Body of pancreas (tissue), 4 donors: Measurements from ENCODE around the gene SEMA5B. TPM values are rescaled to one million over a fixed set of nuclear protein-coding genes. Genes with fewer than 3 reads are reported as not detected.
A peak's percentile ranks its signal among the peaks of the same experiment; 100 is the strongest.

Source experiments
- ATAC-seq: fragments of 150-250 bp; one replicate; pipeline ENCODE4 v1.9.1; 2016
- DNase-seq, 4 donors: peaks; one replicate each; pipeline ENCODE4 v3.0.0-alpha.2; 2019
- H3K27ac ChIP-seq, 4 donors: fragments of 200-600 bp; sonication (generic); 1 replicate in 3 of 4; 2 replicates in 1 of 4; pipeline versions ENCODE4 v1.5.1 to v1.6.1; 2016 to 2019; ENCODE audit warnings: mild to moderate bottlenecking in 1 of 4, mixed read lengths in 1 of 4, moderate library complexity in 1 of 4
- H3K27me3 ChIP-seq, 2 donors: fragments of 200-600 bp; sonication (generic); one replicate each; pipeline ENCODE4 v1.6.0; 2016; ENCODE audit warnings: mild to moderate bottlenecking in 1 of 2
- H3K36me3 ChIP-seq, 2 donors: fragments of 200-600 bp; sonication (generic); replicated peaks in 1 of 2; 2 replicates each; pipeline ENCODE4 v1.5.1; 2016; ENCODE audit warnings: low read depth in 2 of 2; ENCODE audit not compliant: insufficient read depth in 1 of 2
- H3K4me1 ChIP-seq: fragments of 200-600 bp; sonication (generic); one replicate; pipeline ENCODE4 v1.6.0; 2016
- H3K4me3 ChIP-seq, 2 donors: fragments of 200-600 bp; sonication (generic); 1 replicate in 1 of 2; 2 replicates in 1 of 2; pipeline ENCODE4 v1.5.1; 2016 to 2019
- H3K9me3 ChIP-seq, 3 donors: fragments of 200-600 bp; sonication (generic); 1 replicate in 2 of 3; 2 replicates in 1 of 3; pipeline ENCODE4 v1.5.1; 2016
- POLR2A ChIP-seq, 3 donors: fragments of 450-650 bp; IDR thresholded peaks; one replicate each; pipeline ENCODE4 v1.6.1; 2016; ENCODE audit warnings: antibody characterized with exemption in 3 of 3, mild to moderate bottlenecking in 2 of 3
- WGBS, 2 donors: methylation state at CpG; one replicate each; pipeline ENCODE4 v1.1.5; 2017; 5-methylcytosine and 5-hydroxymethylcytosine counted together
- intact Hi-C: fragments of 100-400 bp; cut with DNase I; formaldehyde crosslinking; loops from one replicate; pipeline ENCODE4 v1.15.1; 2023
- total RNA-seq, 2 donors: library from RNA; depleted of rRNA; stranded (reverse); fragments of >200 nt; gene quantifications; one replicate each; pipeline ENCODE4 v1.1.0, GENCODE V29; 2016
- TF ChIP-seq, protein P1 (sequence below), 7 experiments: fragments of 450-650 bp in 4 of 7; fragments of 200-600 bp in 3 of 7; sonication (generic) in 3 of 7; IDR thresholded peaks; one replicate each; pipeline ENCODE4 v1.5.1; 2016 to 2019; ENCODE audit warnings: antibody characterized with exemption in 7 of 7

Gene SEMA5B
- total RNA-seq, 2 donors from 2014 or later: 1.0 to 15.2 TPM

DNA sequence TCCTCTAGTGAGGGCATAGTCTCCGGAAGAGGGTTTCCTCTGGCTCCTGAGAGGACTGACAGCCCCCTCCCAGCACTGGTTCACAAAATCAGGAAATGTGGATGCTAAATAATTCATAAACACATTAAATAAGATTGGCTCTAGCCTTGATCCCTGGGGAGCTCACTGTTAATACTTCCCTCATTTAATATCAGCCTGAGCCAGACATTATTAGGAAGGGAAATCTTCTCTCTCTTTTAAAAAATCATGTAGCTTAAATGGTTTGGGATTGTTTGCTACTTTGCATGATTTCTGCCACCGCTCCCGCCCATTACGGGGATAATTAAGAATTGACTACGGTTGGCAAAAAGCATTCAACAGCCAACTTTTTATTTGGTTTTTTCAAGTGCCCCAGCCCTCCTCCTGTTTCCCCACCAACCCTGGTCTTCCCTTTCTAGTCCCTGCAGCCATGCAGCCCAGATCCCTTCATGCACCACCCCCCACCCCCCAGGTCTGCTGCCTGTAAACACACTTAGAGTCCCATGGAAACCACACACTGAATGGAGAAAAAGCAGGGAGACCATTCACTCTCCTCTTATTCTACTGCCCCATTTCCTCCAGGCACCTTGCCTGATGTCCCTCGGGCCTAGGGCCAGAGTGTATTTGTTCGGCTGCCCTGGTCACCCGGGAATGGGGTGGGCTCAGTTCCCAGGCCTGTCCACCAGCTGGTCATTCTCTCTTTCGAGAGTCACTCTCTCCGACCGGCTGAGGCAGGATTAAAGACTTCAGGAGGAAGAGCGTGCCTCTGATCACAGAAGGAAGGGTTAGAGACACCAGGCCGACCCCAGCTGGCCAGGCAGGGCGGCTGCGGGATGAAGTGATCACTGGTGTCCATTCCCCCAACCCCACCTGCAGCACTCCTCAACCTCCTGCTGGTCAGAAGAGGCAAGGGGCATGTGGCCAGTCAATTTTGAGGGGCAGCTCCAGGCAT is 45.1 kb downstream of the SEMA5B start:
- Histone ChIP-seq H3K4me3 (no peak overlapping the region), H3K27ac (no peak overlapping the region), H3K36me3 (no peaks in the 10 kb centered on the region), H3K4me1 (no peaks in the 10 kb centered on the region), H3K27me3 (no peaks in the 10 kb centered on the region), H3K9me3 (no peaks in the 10 kb centered on the region)
- 68 to 72% methylated on average over 15 of the region's 15 CpGs for WGBS, 2 donors
- TF ChIP-seq POLR2A (IDR thresholded peaks at IDR 0.05): no peak
- TF ChIP-seq, protein P1, sequence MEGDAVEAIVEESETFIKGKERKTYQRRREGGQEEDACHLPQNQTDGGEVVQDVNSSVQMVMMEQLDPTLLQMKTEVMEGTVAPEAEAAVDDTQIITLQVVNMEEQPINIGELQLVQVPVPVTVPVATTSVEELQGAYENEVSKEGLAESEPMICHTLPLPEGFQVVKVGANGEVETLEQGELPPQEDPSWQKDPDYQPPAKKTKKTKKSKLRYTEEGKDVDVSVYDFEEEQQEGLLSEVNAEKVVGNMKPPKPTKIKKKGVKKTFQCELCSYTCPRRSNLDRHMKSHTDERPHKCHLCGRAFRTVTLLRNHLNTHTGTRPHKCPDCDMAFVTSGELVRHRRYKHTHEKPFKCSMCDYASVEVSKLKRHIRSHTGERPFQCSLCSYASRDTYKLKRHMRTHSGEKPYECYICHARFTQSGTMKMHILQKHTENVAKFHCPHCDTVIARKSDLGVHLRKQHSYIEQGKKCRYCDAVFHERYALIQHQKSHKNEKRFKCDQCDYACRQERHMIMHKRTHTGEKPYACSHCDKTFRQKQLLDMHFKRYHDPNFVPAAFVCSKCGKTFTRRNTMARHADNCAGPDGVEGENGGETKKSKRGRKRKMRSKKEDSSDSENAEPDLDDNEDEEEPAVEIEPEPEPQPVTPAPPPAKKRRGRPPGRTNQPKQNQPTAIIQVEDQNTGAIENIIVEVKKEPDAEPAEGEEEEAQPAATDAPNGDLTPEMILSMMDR (IDR thresholded peaks at IDR 0.05): no peak
- DNase-seq: no peak
- no peak for ATAC-seq
- intact Hi-C loops: no loop called here

DNA sequence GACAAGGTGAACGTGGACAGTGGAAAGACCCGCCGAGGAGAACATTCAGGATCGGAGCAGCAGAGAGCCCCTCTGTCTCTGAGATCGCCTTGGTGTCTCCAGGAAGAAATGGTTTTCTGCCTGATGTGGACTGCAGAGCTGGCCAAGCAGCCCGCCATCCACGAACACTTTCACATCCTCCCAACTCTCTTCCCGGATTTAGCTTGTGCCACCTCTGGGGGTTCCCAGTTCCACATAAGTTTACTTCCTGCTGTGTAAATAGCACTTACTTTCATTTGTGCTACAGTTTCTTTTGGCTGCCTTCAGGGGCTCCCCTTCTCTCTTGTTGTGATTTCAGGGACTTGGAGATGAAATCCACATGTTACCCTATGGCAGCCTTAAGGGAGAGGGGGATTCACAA is 48.4 kb downstream of the SEMA5B start:
- Histone ChIP-seq H3K4me1 (no peaks in the 10 kb centered on the region), H3K27me3 (no peaks in the 10 kb centered on the region), H3K9me3 (no peaks in the 10 kb centered on the region), H3K4me3 (no peak overlapping the region), H3K27ac (no peak overlapping the region), H3K36me3 (no peaks in the 10 kb centered on the region)
- no peak for TF ChIP-seq POLR2A (IDR thresholded peaks at IDR 0.05)
- TF ChIP-seq, protein P1 (IDR thresholded peaks at IDR 0.05): no peak
- no peak for ATAC-seq
- 74 to 76% methylated on average over 8 of the region's 8 CpGs for WGBS, 2 donors
- intact Hi-C loops: no loop called here
- no peak for DNase-seq

DNA sequence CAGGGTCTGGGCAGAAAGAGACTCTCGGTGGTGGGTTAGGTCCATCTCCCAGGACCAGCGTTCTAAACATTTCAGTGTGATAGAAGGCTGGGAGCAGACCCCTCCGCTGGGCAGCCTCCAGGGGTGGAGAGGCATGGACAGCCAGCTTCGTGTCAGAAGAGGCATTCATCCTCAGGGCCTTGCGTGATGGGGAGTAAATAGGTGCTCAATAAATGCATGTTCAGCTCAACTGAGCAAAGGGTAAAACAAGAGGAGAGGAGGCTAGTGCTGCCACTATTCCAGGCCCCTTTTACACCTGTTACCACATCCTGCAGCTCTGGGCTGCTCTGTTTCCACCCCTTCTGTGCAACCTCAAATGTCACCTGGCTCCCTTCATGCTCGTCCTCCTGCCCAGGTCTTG is 49.0 kb downstream of the SEMA5B start:
- no peak overlapping the region for H3K27ac ChIP-seq
- TF ChIP-seq, protein P1 (IDR thresholded peaks at IDR 0.05): no peak
- no peak for TF ChIP-seq POLR2A (IDR thresholded peaks at IDR 0.05)
- intact Hi-C loops: no loop called here

DNA sequence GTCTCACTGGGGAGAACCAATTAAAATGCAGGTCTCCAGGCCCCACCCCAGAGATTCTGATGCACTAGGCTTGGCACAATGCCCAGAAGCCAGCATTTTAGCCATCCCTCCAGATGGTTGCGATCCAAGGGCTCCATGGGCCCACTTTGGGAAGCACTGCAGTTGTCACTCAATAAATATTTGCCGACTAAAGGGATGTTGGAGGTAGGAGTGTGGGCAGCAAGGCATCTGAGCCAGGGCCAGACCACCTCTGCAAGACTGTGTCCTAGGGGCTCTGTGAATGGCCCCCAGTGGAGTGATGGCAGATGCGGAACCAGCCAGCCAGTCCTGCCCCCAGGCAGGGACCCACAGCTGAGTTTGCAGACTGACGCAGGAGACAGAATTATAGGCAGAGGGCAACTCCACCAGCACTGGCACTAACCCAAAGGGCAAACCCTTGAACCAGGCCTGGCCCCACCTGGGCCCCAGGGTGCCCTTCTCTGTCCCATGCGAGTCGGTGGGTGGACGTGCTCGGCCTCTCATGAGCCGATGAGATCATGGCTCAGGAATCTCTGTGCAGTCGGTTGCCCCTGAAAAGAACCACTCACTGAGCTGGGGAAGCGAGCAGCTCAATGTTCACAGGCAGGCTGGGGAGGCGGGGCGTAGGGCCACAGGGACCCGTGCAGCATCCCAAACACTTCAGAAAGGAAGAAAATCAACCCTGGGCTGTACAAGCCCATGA is 49.7 kb downstream of the SEMA5B start:
- Histone ChIP-seq H3K9me3 (no peaks in the 10 kb centered on the region), H3K36me3 (no peaks in the 10 kb centered on the region), H3K4me1 (no peaks in the 10 kb centered on the region), H3K27ac (no peak overlapping the region), H3K27me3 (no peaks in the 10 kb centered on the region), H3K4me3 (no peak overlapping the region)
- 60 to 74% methylated on average over 6 to 14 of the region's 14 CpGs for WGBS, 2 donors
- DNase-seq (peak in 3 of 4 donors; percentile 16 to 51 (median 36)), ATAC-seq (peak; percentile 67)
- TF ChIP-seq POLR2A (IDR thresholded peaks at IDR 0.05): no peak
- TF ChIP-seq, protein P1 (IDR thresholded peaks at IDR 0.05): no peak
- intact Hi-C loops: no loop called here

More for the DNA sequence above, 49.0 kb downstream of the SEMA5B start:
- 82 to 85% methylated on average over 6 of the region's 6 CpGs for WGBS, 2 donors
- Histone ChIP-seq H3K36me3 (no peaks in the 10 kb centered on the region), H3K9me3 (no peaks in the 10 kb centered on the region), H3K27me3 (no peaks in the 10 kb centered on the region), H3K4me1 (no peaks in the 10 kb centered on the region), H3K4me3 (no peak overlapping the region)
- no peak for DNase-seq
- ATAC-seq: no peak
